NCI-H460 (cell line): ENCODE results near the gene SLC6A9. TPM values are rescaled to one million over a fixed set of nuclear protein-coding genes. Genes with fewer than 3 reads are reported as not detected.

Experiments used
- DNase-seq: peaks from one replicate; pipeline ENCODE4 v3.0.0-alpha.2; 2016; ENCODE audit warnings: low read depth; ENCODE audit errors: extremely low read depth
- total RNA-seq: library from RNA; depleted of rRNA; stranded (reverse); fragments of >200 nt; shearing (Covaris generic); gene quantifications from 2 replicates; pipeline ENCODE4 v1.2.3, GENCODE V29; 2014

SLC6A9 gene
- total RNA-seq, 1 experiment from 2014 or later, result 12.9 TPM

DNA sequence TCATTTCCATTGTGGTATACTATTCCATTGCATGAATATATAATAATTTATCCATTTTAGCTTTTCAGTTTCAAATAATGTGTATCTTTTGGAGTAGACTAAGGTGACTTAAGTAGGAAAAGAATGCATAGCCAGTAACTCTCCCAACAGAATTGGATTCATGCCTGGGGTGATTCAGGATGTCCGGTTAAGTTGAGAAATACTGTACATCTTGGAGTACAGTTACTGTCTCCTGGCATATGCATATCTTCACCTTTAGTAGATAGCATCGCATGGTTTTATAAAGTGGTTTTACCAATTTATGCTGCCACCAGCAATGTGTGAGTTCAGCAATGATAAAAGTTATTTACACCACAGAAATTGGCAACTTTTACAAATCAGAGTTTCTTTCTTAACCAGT is 18.6 kb upstream of the SLC6A9 start:
- DNase-seq, result no peak

DNA sequence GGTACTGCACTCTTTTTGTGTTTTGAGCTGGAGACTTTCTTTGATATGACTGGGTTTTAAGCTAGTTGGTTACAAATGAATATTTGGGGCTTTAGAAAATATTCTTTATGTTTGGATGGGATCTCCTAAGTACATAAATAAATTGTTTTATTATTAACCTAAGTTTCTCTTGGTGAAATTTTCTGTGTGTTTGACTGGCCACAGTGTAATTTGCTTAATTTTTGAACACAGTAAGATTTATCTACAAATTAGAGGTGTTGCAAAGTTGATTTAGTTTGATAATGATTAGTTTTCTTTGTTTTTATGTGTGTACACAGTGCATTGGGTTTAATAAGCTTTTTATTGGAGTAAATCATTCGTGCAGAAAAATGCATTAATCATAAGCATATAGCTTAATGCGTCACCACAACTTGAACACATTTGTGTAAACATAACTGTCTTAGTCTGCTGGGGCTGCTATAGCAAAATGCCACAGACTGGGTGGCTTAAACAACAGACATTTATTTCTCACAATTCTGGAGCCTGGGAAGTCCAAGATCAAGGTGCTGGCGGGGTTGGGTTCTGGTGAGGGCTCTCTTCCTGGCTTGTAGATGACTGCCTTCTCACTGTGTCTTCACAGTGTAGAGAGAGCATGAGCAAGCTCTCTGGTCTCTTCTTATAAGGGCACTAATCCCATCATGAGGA is 17.4 kb upstream of the SLC6A9 start:
- DNase-seq, result no peak

DNA sequence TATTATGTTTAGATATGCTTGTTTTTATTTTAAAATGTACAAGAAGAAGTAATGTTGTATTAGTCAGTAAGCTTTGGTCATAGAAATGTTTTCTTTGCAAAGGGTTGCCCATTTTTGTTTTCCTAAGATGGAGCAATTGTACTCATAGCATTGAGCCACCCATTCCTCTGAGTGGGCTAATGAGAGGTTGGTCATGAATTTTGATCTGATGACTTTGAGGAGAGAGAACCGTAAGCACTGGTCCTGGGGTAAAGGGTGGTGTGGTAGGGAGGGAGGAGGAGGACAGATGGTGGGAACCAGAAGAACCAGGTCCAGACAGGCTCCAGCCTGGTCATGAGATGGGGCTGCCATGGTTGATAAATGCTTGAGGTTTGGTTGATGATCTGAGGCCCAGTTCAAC is 15.9 kb upstream of the SLC6A9 start:
- DNase-seq, result no peak

DNA sequence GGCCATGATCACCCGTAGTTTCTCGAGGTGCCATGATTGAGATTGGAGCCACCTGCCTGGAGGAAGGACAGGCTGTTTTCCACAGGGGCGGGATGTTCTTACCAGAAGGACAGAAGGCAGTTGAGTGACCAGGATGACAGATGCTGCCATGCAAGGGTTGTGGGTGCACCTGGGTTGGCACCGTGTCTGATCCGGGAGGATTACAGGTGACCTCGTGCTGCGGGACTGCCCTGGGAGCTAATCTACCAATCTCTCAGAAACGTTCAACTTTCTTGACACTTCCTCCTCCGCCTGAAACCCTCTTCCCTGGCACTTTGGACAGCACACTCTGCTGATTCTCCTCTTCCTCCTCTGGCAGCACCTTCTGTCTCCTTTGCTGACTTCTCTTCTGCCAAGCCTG is 13.8 kb upstream of the SLC6A9 start:
- DNase-seq, result no peak

DNA sequence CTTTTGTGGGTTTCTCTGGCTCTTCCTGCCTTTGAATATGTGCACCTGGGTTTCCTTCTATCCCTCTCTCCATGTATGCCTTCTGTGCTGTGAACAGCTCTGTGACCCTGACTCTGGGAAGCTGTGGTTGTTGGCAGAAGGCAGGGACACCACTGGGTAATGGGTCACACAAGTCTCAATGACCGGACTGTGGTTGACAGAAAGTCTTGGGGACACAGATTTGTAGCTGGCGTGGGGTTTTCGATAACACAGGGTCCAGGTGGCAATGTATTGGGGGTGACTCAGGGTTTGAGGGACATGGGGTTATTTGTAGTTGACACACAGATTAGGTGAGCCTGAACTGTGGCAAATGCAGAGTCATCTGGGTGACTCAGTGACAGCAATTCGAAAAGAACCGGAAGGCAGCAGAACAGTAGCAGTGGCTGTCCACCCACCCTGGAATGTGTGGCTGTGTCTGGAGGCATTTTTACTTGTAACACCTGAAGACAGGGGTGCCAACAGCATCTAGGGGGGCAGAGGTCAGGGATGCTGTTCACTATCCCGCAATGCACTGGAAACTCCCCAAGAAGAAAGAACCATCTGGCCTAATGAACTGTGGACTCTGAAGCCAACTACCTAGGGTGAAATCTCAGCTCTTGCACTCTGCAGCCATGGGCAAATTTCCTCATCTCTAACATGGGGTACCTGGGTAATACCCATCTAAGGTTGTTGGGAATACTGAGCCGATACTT is 13.0 kb upstream of the SLC6A9 start:
- DNase-seq, result no peak

DNA sequence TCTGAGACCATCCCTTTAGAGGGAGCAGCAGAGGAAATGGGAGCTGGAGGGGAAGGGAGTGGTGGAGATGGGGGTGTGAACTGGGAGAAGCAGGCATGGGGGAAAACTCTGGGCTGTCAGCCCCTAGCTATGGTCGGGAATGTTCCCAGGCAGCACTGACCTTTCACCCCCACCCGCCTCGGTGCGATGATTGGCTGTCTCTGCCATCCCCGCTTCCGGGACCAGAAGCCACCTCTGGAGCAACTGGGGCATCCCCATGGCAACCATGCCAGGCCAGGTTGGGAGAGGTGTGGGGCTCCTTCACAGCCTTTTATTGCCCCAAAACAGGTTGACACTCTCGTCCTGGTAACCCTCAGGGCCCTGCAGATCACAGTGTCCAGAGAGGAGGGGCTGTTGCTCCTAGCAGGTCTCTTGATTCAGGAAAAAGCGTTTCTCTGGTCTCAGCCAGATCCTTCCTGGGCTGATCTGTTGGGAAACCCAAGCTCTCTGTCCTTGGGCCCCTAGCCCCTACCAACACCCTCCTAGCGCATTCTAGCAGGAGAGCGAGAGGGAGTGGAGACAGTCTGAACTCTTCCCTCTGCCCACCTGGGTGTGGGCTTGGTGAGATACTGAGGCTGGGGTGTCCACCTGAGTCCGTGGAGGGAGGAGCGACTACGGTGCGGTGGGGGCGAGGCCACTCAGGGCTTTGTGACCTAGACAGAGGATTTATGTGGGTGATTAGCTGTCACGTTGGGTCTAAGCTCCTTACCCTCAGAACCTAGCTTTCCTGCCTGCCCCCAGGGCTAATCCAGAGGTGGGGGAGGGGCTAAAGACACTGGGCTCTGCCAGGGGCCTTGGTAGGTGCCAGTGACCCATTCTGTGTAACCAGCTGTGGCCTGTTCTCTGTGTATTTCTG is 12.2 kb upstream of the SLC6A9 start:
- no peak for DNase-seq

DNA sequence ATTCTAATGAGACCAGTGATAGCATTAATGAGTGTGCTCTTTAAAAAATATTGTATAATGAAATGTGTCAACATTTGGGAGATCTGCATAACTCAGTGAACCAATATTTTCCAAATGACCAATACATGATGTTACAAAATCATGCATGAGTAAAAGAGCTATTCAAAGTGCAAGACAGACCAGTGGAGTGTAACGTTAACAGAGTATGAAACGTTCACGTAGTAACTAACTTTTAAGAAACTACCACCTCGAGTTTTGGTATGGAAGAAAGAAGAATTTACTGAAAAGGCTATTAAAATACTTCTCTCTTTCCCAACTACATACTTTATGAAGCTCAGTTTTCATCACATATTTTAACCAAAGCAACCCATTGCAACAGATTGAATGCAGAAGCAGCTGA is 9.6 kb upstream of the SLC6A9 start:
- no peak for DNase-seq

DNA sequence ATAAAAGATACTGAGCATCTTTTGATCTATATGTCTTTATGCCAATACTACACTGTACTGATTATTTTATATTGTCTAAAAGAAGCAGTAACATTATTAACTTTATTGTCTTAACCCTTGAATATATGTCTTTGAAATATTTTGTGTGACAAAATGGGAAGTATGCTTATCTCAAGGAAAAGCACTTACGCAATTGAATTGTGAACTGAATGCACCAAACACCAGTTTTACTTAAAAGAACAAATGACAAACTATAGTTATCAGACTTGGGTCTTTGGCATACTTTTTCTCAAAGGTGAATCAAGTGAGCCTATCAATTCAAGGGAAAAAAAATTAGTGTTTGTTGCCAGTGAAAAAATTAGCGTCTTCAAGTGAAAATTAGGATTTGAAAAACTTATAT is 9.2 kb upstream of the SLC6A9 start:
- no peak for DNase-seq

DNA sequence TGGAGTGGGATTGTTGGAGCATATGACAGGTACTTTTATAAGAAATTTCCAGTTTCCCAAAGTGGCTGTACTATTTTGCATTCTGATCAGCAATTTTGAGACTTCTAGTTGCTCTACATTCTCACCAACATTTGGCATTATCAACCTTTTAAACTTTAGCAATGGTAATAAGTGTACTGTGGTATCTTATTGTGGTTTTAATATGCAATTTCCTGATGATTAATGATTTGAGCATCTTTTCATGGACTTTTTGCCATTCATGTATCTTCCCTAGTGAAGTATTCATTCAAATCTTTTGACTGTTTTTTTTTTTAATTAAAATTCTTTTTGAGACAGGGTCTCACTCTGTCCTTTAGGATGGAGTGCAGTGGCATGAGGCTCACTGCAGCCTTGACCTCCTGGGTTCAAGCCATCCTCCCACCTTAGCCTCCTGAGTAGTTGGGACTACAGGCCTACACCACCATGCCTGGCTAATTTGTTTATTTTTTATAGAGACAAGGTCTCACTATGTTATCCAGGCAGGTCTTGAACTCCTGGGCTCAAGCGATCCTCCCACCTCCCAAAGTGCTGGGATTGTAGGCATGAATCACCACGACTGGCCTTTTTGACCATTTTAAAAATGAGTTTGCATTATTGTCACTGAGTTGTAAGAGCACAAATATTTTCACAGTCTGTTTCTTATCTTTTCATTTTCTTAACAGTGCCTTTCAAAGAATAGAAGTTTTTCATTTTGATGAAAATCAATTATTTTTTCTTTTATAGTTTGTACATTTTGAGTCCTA is 7.8 kb upstream of the SLC6A9 start:
- no peak for DNase-seq

DNA sequence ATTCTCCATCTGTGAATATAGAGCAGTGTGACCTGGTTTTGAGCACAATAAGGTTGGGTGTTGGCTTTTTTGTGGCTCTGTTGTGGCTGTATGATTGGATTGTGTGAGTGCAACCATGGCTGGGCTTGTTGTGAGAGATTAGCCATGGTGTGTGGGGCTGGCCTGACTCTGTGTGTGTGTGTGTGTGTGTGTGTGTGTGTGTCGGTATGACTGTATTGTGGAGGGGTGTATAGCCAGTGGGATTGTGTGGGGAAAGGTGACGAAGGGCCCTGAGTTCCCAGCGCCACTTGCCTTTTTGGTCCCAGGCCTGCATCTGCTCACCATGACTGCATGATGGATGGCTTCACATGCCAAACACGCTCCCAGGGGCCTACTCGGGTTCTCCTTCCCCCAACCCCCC is 5.9 kb upstream of the SLC6A9 start:
- DNase-seq, result no peak

DNA sequence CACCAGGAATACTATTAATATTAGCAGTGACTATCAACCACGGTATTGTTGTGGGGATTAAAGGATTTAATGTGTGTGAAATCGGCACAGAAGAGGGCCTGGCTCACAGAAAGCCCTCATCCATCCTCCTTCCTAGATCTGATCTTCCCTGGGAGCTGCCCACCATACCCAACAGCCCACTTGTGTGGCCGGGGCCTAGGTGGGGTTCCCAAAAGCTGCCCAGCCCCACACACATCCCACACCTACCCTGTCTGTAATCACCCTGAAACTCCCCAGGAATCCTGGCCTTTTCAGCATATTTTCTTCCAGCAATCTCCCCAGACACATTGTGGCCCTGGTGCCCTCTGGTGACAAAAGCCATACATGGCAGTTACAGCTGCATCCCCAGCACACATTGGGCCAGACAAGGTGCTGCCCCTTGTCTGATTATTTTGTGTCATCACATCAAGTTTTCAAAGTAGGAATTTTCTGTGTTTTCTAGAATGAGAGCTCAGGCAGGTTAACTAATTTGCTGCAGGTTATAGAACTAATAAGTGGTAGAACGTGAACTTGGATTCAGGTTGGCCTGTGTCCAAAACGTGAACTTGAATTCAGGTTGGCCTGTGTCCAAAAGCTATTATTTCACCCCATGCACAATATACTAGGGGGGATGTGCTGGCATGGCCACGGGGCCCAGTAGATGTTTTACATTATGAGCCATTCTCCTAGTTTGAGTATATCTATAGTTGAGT is 5.3 kb upstream of the SLC6A9 start:
- DNase-seq, result peak; percentile 73

DNA sequence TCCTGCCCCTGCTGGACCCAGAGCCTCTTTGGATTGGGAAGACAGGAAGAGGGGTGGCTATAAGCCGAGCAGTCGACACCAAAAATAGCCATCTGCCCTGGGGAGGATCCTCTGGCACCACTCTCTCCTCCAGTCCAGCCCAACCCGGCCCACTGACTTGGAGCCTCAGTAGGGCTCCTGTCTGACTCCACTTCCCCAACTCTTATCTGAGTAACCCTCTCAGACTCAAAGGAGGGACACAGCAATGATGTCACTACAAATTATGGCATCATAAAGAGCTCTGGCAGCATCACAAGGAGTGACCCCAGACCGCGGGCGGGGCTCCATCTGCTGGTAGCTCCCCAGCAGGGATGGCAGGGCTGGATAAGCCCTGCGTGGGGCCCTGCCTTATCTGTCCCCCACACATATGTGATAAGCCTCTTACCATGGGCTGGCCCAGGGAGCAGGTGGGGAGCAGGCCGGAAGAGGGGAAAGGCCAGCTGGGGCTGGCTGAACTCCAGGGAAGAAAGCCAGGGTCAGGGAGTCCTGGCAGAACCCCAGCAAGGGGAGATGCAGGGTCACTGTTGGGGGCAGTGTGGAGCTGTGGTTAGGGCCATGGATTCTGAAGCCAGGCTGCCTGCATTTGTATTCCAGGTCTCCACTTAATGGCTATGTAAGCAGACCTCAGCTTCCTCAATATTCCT is 4.6 kb upstream of the SLC6A9 start:
- DNase-seq, result no peak

DNA sequence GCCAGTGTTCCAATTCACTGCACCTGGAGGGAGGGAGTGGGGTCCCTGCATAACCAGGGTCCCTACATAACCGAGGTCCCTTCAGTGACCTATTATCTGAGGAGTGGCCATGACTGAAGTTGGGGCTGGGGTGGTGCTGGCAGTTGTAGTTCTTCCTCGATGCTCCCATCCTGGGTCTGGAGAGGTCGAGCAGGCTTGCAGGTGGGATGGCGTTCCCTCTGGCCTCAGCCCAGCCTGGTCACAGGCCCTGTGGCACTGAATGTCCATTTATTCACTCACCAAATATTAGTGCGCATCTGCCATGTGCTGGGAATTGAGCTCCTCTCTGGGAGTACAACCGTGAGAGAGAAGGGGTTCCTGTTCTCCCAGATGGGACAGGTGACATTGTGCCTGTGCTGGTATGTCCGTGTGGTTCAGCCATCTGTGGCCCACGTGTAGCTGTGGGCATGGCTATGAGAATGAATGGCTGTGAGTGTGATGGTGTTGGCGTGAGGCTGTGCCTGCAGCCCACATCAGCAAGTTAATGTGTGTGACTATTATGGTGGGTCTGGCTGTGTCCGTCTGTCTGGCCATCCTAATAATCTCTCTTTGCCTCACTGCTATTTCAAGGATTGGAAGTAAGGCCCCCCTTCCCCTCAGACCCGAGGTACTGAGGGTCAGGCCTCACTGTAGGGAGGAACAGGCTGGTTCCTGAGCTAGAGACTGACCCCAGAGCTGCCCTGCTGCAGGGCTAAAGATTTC is 3.9 kb upstream of the SLC6A9 start:
- DNase-seq, result no peak

DNA sequence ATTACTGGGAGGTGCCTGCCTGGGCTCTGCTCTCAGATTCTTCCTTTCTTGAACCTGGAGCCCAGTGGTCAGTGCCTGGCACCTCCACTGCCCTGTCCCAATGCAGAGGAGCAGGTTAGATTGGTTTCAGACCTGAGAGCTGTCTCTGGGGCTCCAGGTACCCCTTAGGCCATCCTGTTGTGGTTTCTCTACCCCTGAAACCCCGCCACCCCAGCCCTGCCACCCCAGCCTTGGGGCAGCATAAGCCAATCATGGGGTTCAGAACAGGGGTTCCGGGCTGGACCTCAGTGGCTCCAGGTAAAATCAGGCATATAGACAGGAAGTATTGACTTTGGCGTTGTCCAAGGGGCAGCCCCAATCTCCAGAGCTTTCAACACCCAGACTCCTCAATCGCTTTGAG is 3.2 kb upstream of the SLC6A9 start:
- no peak for DNase-seq

DNA sequence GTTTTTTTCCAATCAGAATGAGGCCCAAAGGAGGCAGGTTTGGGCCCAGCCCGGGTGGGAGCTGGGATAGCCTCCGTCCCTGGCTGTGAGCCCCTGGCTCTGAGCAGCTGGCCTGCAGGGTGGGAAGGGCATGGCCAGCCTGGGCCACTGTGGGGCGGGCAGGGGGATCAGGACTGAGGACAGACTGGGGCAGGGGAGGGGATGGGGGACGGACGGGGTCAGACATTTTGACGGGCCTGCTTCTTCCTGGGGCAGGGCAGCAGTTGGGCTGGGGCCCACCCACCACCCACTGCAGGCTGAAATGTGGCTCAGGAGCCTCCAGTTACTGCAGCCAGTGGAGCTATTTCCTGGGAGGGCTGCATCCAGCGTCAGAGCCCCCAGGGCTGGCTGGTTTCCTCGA is 2.5 kb upstream of the SLC6A9 start:
- DNase-seq, result no peak

DNA sequence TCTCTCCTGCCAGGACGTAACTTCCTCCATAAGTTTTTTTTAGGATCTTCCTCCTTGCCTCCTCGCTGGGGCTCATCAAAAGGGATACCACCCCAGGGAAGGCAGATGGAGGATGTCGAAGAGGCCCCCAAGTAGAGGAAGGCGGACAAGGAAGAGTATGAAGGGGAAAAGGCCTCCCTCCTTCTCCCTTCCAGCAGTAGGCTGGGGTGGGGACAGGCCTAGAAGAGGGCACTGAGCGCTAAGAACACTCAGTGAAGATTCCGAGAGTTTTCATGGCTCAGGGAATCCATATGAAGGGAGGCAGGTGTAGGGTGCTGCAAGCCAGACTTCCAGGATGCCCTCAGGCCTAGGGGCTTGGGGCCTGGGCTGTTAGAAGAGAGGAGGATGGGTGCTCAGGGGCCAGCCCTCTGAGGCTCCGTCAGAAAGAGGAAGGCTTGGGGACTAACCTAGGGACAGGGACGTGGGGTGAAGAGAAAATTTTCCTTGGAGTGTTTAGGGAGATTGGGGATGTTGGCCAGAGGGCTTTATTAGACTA is 1.8 kb upstream of the SLC6A9 start:
- no peak for DNase-seq

DNA sequence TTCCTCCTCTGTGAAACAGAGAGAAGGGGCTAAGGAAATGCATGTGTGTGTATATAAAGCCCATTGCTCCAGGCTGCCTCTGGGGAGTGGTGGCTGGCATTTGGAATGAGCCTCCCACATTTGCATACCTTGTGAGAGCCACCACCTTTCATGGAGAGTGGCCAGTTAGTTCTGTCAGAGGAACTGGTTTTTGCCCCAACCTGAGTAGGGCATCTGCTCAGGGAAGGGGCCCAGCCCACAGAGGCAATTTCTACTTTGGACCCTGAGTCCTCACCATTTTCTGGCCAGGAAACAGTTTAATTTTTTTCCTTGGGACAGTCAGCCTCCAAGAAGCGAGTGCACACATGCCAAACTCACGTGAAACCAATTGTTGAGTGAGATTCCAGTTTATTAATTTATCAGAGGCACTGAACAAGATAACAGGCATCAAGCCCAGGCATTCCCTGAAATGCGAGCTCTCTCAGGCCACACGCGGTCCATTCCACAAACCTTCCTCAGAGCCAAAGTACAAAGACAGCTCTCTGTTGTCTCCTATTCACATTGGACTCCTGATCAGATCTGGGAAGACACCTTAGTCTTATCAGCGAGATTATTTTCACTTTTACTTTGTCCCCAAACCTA is 1.0 kb upstream of the SLC6A9 start:
- DNase-seq, result no peak

DNA sequence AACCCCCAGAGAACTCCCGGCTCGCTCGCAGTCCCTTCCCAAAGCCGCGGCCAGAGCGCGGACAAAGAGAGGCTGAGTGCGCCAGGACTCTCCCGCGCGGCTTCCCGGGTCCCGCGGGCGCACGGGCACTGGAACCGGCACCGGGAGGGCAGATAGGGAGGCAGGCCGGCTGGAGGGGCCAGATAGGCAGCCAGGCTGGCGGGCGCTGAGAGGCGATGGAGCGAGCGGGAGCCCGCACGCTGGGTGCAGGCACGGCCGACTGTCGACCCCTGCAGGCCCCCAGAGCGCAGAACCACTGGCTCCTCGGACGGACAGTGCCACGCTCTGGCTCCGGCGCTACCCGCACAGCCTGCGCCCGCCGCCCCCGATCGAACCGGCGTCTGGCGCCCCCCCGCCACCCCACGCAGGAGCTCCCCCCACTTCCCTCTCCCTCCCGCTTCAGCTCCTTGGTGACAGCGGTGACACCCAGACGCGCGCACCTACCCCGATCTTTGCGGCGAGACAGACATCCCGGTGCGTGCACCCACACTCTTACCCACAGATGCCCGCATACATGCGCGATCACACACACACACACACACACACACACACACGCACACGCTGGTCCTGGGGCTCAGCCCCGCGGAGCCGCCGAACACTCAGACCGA is 534 bp downstream of the SLC6A9 start:
- DNase-seq, result no peak
